MM.1S (cell line): ENCODE measurements around the gene TIFAB.

Experiments used
- EZH2 ChIP-seq: fragments of 300-600 bp; sonication (generic); optimal IDR thresholded peaks from 2 replicates; pipeline ENCODE3; 2017; ENCODE audit warnings: low read depth, mild to moderate bottlenecking, antibody characterized with exemption, low read length, mixed read lengths
- TF ChIP-seq, protein P1 (sequence below): fragments of 300-600 bp; sonication (generic); IDR thresholded peaks from 2 replicates; pipeline ENCODE4 v1.5.1; 2016; ENCODE audit warnings: antibody characterized with exemption, low read length, mixed read lengths

DNA sequence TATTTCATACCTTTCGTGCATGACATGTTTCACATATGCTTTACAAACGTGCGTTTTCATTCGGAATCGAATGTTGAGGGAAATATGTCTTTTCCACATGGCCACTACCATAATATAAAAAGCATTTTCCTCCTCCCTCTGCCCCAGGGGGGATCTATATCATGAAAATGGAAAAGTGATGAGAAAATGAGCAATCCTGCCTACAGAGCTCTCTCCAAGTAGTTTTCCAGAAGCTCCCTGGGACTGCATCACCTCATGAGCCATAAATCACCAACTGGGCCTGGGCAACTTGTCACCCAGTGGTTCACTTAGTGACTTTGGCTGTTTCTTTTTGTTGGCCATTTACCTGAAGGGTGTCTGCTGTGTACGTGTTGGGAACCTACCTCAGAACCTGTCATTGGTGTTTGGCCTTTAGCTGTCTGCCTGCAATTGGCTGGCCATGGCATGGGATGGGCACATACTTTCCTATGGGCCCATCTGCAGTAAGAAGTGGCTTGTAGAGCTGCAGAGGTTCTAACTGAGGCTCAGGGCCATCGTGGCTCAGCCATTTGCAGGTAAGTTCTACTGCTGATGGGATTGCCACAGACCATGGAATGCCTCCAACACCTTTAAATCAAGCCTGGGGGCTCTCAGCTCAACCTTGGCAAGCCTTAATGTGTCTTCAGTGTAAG, 9.5 kb upstream of the TIFAB start:
- TF ChIP-seq, protein P1, sequence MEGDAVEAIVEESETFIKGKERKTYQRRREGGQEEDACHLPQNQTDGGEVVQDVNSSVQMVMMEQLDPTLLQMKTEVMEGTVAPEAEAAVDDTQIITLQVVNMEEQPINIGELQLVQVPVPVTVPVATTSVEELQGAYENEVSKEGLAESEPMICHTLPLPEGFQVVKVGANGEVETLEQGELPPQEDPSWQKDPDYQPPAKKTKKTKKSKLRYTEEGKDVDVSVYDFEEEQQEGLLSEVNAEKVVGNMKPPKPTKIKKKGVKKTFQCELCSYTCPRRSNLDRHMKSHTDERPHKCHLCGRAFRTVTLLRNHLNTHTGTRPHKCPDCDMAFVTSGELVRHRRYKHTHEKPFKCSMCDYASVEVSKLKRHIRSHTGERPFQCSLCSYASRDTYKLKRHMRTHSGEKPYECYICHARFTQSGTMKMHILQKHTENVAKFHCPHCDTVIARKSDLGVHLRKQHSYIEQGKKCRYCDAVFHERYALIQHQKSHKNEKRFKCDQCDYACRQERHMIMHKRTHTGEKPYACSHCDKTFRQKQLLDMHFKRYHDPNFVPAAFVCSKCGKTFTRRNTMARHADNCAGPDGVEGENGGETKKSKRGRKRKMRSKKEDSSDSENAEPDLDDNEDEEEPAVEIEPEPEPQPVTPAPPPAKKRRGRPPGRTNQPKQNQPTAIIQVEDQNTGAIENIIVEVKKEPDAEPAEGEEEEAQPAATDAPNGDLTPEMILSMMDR = no peak
- TF ChIP-seq EZH2 = no peak
